DLD1 (cell line): ENCODE measurements around the gene RTL10.
"Not testable (repeated sequence)": the region's sequence is repeated elsewhere in the genome, so short reads cannot be mapped to it uniquely, and the experiment has no call there.

Source experiments
- in situ Hi-C: cut with HindIII; loops from 2 replicates; pipeline ENCODE4 v1.10.0; 2017; ENCODE audit warnings: low sequenced_read_pairs

RTL10 gene

DNA sequence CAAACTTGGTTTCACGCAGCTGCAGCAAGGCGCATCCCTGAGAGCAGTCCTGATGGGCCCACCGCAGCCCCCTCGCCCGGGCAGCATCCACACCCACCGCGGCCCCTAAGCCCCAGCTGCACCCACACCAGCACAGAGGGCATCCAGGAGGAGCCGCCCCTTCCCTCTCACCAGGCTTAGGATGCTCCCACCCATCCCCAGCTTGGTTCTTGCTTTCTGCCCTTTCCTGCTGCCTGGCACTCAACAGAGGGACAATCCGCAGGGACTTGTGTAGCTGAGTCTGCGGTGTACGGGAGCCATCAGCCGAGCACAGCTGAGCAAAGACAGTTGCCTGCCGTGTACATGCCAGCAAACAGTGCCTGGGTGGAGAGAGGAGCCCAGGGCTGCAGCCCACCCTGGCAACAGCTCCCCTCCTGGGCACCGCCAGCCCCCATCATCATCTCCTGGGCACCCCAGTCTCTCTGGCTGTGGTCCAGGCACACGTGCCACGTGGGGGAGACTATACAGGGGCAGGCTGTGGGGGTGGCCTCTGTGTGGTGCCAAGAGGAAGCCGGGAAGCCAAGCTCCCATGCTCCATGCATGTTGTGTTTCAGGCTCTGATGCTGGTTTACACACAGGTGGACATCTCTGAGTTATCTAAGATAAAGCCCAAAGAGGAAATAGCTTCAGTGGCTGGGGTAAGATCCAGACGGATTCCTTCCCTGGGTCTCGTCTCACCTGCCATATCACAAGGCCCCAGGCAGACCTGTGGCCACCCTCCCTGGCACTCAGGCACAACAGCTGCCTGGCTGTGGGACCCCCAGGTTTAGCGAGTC lies 36.0 kb upstream of the RTL10 start:
- in situ Hi-C loops = no loop called here

DNA sequence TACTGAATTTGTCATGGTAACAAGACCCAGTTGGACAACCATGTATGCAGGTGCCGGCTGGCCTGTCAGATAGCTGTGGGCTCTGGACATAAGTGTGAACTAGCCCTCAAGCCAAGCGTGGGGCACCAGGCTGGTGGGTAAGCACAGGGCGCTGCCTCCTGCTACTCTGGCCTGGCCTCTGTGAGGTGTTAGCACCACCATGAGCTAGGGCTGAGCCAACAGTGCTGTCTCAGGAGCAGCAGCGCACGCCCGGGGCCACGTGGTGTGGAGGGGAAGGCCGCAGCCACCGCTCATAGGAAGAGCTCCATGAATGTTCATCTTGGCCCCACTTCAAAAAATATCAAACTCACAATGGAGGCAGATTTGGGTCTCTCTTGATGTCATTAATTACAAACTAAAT lies 35.3 kb upstream of the RTL10 start:
- in situ Hi-C loops = no loop called here

DNA sequence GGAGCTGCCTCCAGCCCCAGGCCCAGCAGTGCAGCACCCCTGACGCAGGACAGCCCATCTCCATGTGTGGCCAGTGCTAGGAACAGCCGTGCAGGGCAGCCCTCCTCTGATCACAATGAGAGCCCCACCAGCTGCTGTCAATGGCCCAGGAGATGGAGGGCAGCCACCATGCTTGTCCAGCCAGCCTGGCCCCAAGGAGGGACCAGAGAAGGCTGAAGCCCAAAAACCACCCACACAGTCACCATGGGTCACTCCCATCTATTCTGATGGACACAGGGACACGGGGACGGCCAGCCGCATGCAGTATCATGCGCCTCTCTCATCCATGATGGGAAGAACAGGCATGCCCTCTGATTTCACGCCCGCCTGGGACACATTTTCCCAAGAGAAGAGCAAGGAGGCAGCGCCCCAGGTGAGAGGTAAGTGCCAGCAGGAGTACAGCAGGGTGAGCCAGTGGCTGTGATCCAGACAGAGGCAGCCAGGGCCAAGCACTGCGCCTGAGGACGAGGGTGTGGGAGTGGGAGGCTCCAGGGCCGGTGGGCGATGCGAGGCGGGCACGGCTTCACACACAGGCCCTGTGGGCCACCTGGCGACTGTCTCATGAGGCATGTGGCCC lies 33.6 kb upstream of the RTL10 start:
- in situ Hi-C loops = no loop called here

DNA sequence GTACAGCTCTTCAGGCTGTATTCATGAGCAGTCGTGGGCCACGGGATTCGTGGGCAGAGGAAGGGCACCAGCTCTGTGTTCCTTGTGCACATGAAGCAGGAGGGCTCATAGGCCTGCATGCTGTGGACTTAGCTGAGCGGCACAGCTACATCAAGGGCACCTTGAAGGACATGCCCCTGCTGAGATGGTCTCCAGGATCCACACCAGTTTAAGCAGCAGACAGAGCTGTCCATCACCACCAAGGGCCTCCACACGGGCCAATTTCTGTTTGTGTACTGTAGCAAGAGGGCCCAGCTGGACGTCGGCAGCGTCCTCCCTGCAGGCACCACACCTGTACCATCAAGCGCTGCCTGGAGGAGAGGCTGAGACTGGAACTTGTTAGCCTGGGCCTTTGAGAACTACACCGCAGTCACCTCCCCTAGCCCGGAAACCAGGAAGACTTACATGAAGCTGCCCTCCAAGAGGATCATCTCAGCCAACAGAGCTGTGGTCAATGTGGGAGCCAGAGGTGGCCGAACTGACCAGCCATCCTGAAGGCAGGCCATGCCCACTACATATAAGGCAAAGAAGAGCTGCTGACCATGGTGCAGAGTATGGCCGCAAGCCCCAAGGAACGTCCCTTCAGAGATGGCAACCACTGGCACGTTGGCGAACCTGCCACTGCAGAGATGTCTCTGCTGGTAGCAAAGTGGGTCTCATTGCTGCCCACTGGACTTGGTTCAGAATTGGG lies 32.7 kb upstream of the RTL10 start:
- in situ Hi-C loops = no loop called here

DNA sequence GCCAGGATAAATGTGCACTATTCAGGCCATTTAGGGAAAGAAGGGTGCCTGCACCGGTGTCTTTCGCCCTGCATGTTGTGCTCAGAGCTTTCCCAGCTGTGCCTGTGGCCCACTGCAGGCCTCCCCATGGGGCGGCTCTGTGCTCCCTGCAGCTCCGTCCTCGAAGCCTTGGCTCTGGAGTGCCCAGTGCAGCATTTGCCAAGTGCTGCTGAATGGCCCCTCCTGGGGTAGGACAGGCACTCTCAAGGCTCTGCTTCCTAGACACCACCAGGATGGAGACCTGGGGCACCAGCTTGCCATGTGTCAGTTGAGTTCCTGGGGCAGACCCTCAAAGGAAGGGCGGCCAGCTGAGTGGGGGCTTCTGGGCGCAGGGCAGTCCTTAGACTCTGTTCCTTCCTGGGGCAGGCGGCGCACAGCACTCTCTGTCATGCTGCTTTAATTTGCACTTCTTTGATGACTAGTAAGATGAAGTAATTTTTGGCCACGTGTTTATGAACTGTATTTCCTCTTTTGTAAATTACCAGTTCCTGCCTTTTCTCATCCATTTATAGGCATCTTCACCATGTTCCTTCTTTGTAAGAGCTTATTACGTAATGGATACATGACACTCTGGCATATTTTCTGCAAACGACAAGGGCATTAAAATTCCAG lies 32.1 kb upstream of the RTL10 start:
- in situ Hi-C loops = no loop called here

DNA sequence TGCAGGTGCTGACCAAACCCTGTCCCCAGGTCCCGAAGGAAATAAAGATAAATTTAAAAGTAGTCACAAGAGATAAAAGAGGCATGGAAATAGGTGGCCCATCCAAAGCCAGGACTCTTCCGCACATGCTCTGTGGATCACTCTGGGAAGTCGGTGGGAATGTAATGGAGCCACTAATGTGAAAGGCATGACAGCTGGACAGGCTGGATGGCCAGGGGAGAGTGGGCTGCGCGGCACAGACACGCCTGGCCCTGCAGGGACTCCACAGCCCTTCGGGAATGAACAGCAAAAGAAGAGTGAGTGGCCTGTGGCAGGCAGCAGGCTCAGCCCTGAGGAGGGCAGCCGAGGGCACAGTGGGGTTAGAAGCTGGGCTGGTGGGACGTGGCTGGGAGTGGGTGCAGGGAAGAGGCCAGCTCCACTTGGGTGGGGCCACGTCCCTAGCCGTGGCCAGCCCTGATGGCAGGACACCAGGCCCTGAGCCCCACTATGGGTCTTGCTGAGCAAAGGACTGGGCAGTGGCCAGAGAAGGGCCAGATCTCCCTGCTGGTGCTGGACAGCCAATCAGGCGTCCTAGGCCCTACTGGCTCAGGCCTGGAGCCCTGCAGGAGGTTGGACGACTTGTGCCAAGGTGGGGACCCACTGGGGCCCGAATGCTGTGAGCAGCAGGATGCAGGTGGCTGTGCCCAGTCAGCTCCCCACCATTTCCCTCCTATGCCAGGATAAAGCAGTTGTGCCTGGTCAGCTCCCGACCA lies 31.3 kb upstream of the RTL10 start:
- in situ Hi-C loops = no loop called here

DNA sequence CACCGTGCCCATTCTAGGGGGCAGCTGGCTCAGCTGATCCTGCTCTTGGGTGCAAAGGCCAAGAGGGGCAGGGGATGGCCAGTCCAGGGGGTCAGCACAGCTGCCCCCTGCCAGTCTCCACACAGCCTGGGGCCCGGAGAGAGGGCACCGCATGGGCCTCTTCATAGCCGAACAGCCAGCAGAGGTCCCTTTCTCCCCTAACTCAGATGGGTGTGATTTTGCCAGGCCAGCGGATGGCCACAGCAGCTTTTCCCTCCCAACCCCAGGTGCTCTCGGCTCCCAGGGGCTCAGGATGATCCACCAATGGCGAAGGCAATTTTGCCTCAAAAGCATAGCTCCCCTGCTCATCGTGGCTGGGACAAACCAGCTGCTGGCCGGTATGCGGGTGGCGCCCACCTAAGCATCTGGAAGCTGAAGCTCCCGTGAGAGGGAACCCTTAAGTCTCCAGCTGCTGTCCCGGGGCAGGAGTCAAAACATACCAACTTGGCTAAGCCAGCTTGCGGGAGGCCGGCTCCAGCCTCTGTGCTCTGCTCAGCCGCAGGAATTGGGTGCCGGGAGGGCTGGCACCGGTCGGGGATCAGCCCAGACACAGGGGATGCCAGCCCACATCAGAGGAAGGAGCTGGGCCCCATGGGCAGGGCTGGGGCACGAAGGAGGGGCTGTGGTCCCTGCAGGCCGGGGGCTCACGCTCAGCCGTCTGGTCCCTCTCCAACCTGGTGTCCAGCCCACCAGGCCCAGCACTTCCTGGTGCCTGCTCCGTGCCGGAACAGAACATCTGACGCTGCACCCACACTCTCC lies 30.5 kb upstream of the RTL10 start:
- in situ Hi-C loops = no loop called here

DNA sequence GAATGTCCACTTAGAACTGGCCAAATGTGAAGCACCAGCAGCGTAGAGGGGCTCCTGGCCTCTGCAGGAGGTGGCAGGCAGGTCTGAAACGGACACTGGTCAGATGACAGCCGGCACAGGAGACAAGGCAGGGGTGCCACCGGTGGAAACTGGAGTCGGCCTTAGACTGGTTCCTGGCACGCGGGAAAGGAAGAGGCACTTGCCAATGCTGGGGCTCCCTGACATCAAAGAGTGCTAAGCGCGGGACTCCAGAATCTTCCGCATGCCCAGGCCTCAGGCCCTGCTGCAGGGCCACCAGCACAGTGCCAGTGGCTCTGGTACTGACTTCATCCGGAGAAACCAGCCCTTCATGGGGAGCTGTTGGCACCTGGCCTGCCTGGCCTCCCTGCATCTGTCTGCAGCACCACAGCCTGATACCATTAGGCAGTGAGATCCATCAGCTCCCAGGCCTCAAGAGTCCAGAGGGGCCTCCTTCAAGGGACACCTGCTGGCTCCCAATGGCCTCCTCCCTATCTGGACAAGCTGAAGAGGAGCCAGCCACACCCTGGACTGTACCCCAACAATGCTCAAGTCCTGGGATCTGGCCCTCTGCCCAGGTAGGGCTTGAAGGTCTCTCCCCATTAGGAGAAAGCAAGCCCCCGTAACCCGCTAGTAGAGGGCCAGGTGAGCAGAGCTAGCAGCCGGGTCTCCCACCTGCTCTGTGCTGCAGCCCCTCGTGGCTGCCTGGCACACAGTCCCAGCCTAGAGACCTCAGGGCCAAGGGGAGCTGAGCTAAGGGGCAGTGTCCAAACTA lies 29.7 kb upstream of the RTL10 start:
- in situ Hi-C loops = no loop called here

DNA sequence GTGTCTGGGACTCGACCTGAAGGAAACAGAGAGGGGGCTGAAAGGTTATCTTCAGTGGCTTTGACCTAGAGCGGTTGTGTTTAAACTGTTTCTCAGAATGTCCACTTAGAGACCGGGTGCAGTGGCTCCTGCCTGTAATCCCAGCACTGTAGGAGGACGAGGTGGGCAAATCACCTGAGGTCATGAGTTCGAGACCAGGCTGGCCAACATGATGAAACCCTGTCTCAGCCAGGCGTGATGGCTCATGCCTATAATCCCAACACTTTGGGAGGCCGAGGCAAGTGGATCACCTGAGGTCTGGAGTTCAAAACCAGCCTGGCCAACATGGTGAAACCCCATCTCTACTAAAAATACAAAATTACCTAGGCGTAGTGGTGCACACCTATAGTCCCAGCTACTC lies 28.8 kb upstream of the RTL10 start:
- in situ Hi-C loops = not testable (repeated sequence)

DNA sequence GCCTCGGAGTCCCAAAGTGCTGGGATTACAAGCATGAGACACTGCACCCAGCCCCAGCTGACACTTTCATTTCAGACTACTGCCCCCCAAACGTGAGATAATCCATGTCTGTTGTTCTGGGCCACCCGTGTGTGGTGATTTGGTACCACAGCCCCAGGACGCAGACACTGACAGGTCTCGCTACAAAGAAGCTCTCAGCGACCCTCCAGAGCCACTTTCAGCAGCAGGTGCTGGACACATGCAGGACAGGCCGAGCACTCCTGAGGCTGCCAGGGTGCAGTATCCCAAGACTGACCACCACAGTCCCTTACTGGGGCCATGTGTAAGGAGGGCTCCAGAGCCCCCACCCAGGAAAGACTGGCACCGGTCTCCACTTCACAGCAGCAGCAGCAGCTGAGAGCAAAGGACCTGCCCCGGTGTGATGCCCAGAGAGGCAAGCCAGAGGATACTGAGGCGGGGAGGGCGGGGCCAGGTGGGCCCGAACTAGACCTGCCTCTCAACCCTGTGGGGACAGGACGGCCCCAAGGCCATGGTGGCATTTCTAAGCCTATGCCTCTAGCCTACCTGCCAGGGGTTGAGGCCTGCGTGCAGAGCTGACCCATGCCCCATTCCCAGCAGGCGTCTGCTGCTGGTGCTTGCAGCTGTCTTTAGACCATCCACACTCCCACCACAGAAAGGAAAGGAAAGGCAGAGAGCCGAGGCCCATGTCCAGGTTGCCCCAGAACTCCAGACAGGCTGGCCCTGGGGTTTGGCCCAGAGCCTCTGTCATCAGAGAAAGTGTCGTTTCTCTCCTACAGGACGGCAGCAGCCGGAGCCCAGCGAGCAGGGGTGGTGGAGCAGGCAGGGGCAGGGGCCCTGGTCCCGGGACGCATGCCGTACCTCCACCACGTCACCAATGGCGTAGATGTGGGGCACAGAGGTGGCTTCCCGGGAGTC lies 28.0 kb upstream of the RTL10 start:
- in situ Hi-C loops = no loop called here

DNA sequence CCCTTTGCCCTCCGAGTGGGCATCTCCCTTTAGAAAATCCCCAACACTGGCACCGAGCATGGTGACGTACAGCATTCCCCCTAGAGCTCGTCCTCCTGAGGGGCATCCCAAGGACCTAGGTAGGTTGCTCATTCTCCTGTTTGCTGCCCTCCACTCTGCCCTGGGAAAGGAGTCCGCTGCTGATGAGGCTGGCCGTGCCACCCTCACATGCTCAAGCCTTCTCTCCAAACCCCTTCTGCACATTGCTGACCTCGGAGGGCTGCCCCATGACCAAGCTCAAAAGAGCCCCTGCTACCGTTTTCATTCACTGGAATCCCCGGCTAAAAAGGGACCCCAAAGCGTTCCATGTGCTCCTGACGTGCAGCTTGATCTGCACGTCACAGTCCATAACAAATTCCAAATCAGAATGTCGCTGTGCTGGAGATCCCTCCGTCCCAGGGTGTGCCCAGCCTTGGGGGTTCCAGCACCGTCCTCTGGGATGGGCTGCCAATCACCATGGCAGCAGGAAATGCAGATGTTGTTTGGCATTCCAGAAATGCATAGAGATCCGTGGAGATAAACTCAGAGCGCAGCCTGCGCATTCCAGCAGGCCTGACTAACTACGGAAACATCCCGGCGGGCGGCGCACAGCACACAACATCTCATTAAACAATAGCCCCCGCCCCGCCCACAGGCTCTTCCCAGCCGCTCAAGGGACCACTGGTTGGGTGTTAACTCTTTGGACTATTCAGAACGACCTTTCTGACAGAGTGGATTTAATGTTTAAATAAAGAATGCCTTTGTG lies 26.3 kb upstream of the RTL10 start:
- in situ Hi-C loops = no loop called here

DNA sequence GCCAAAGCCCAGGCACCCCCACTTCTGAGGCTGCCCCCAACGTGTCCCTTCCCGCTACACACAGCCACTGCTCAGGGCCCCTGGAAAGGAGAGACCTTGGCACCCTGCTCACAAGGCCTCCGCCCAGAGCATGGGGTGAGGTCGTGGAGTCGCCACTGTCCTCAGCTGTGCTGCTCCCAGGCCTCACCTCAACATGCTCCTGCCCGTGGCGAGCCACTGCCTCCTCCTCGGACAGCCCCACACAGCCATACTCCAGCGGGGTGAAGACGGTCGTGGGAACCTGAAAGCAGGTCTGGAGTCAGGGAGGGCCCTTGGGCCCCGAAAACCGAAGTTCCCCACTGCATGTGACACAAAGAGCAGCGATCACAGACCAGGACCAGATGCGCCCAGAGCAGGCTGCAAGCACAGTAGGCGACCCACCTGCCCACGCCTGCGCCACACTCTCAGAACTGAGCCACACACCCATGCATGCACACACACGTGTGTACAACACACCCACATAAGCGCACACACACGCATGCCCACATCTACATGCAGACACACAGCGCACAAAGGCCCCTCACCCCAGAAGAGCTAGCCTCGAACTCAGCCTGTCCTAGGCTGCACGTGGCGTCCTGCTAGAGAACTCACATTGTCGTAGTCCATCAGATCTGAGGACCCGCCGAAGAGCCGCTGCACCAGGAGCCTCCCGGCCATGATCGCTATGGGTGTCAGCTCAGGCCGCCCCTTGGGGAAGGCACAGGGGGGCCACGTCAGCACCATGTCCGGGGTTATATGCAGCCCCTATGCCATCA lies 25.5 kb upstream of the RTL10 start:
- in situ Hi-C loops = no loop called here

DNA sequence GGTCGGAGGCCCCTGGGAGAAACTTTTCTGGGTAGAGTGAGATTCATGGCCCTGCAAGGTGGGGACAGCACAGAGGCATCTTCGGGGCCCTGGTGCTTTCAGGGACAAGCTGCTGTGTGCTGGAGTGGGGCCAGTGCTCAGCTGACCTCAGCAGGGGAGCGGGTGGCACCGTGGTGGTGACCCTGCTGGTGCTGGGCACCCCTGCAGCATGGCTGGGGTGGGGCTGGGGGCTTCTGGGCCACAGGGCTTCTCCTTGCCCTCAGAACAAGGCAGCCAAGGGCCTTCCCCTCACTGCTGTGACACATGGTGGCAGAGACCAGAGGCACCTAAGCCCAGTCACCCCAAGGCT lies 24.9 kb upstream of the RTL10 start:
- in situ Hi-C loops = no loop called here

DNA sequence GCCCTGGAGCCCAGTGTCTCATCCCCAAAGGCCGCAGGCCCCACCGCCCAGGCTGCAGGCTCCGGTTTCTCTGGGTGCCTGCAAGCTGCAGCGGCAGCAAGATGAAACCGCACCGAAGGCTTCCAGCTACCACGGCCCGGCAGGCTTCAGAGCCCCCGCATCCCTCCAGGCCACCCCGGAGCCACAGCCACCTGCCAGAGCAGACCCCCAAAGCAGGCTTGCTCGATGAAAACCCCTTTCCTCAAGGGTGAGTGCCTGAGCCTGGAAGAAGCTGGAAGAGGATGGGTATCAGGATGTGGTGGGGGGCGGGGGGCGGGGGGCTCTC lies 24.5 kb upstream of the RTL10 start:
- in situ Hi-C loops = no loop called here

DNA sequence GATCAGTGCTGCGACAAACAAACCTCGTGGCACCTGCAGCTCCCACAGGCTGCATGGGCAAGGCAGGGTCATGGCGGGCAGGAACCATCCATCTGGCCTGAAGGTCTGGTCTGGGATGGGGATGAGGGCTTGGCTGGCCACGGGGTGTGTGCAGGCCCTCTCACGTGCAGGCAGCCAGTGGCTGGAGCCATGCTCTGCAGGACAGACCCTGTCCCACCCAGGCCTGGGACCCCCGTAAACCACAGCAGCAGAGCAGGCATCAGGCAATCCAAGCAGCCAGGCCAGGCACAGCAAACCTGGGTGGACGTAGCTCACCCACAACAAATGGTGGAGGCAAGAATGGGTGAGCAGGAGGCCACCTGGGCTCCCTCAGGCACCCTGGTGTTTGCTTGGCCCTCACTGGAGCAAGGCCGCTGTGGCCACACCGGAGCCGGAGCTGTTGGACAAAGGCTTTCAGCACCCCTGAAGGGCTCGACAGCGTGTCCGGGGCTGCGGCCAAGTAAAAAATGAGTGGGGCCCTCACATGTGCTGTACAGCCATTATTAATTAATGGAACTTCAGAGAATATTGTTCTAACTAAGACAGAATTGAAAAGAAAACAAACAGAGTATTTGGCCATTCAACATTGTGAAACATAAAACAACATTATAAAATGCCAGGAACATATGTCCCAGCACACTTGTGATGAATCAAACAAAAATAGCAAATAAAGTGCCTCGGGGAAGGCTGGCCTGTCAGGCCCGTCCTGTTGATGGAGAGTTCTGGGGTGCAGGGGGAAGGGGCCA lies 24.0 kb upstream of the RTL10 start:
- in situ Hi-C loops = no loop called here
